Panc1 (cell line): ENCODE data around the gene NTRK3. TPM values are rescaled to one million over a fixed set of nuclear protein-coding genes. Genes with fewer than 3 reads are reported as not detected.

Experiments
- ATAC-seq: fragments of 200-7000 bp; cut with Tn5 transposase; 2 replicates; pipeline ENCODE4 v1.9.1; 2020; ENCODE audit warnings: mild to moderate bottlenecking, moderate library complexity
- BruUV-seq: library from RNA; stranded (reverse); fragments of 400-500 nt; replicated peaks from 2 replicates; lab custom pipeline; 2021; lab: Mats Ljungman, UMichigan
- CTCF ChIA-PET: fragments of 300-600 bp; sonication (Branson Sonifier 250); formaldehyde crosslinking; loops from one replicate; lab custom pipeline; 2022; ENCODE audit warnings: antibody characterized with exemption; lab: Charles Lee
- POLR2A ChIA-PET: fragments of 300-600 bp; sonication (Branson Sonifier 250); formaldehyde crosslinking; loops from one replicate; lab custom pipeline; 2022; ENCODE audit warnings: antibody characterized with exemption; lab: Charles Lee
- DNase-seq: peaks from one replicate; pipeline ENCODE4 v3.0.0-alpha.2; 2010; ENCODE audit warnings: low read depth, low spot score
- H3K27ac ChIP-seq: 2 replicates; pipeline ENCODE4 v1.5.1; 2011; ENCODE audit warnings: mild to moderate bottlenecking, low read length, inconsistent platforms
- H3K27me3 ChIP-seq: fragments of 200-500 bp; sonication (Bioruptor generic); 2 replicates; pipeline ENCODE4 v1.6.0; 2014; ENCODE audit warnings: low read length, inconsistent platforms; ENCODE audit not compliant: control insufficient read depth, insufficient read depth
- H3K36me3 ChIP-seq: fragments of 200-500 bp; sonication (Bioruptor generic); 2 replicates; pipeline ENCODE4 v1.5.1; 2014; ENCODE audit warnings: inconsistent platforms, mild to moderate bottlenecking, low read length, moderate library complexity; ENCODE audit not compliant: control insufficient read depth, insufficient read depth
- H3K4me1 ChIP-seq: 2 replicates; pipeline ENCODE4 v1.5.1; 2011; ENCODE audit warnings: inconsistent platforms, mild to moderate bottlenecking, low read length, moderate library complexity; ENCODE audit not compliant: control insufficient read depth, insufficient read depth
- H3K4me3 ChIP-seq, 2 experiments: 2 replicates each; pipeline ENCODE4 v1.5.1; 2011 to 2012; ENCODE audit warnings: low read depth in 2 of 2, low read length in 2 of 2, mild to moderate bottlenecking in 2 of 2, inconsistent platforms in 1 of 2, moderate library complexity in 1 of 2
- H3K9me3 ChIP-seq: fragments of 200-500 bp; sonication (Bioruptor generic); 2 replicates; pipeline ENCODE4 v1.5.1; 2014; ENCODE audit warnings: low read depth, mild to moderate bottlenecking, inconsistent platforms, low read length, moderate library complexity; ENCODE audit not compliant: control insufficient read depth, insufficient read depth
- POLR2AphosphoS5 ChIP-seq: IDR thresholded peaks from 2 replicates; pipeline ENCODE4 v1.6.1; 2012; ENCODE audit warnings: mild to moderate bottlenecking, low read depth, low read length, moderate library complexity
- SIN3A ChIP-seq: IDR thresholded peaks from 2 replicates; pipeline ENCODE4 v1.6.1; 2012; ENCODE audit warnings: low read depth, mild to moderate bottlenecking, low read length, moderate library complexity, borderline replicate concordance; ENCODE audit not compliant: insufficient read depth
- TCF7L2 ChIP-seq: IDR thresholded peaks from 2 replicates; pipeline ENCODE4 v1.6.1; 2011; ENCODE audit warnings: mild to moderate bottlenecking, low read depth, low read length, inconsistent platforms
- in situ Hi-C: cut with HindIII; loops from 2 replicates; pipeline ENCODE4 v1.10.0; 2016; ENCODE audit warnings: low sequenced_read_pairs, low pct_unique_long_range_greater_than_20kb
- intact Hi-C: fragments of 100-400 bp; cut with micrococcal nuclease; formaldehyde crosslinking; loops from one replicate; pipeline ENCODE4 v1.10.0; 2022; ENCODE audit not compliant: unreplicated experiment
- total RNA-seq: library from RNA; stranded (reverse); gene quantifications from one replicate; pipeline ENCODE4 v1.2.1, GENCODE V29; 2021; ENCODE audit not compliant: unreplicated experiment
- TF ChIP-seq, protein P1 (sequence below), 2 experiments: IDR thresholded peaks; 2 replicates each; pipeline ENCODE4 v1.6.1; 2011 to 2012; ENCODE audit warnings: low read depth in 2 of 2, control low read depth in 1 of 2, low read length in 1 of 2, mild to moderate bottlenecking in 1 of 2, moderate library complexity in 1 of 2; ENCODE audit not compliant: insufficient read depth in 1 of 2
- TF ChIP-seq, protein P2 (sequence below): fragments of 450-650 bp; IDR thresholded peaks from 2 replicates; pipeline ENCODE4 v1.5.1; 2017; ENCODE audit warnings: mild to moderate bottlenecking

Gene NTRK3
- total RNA-seq, 1 experiment from 2014 or later, result not detected

DNA sequence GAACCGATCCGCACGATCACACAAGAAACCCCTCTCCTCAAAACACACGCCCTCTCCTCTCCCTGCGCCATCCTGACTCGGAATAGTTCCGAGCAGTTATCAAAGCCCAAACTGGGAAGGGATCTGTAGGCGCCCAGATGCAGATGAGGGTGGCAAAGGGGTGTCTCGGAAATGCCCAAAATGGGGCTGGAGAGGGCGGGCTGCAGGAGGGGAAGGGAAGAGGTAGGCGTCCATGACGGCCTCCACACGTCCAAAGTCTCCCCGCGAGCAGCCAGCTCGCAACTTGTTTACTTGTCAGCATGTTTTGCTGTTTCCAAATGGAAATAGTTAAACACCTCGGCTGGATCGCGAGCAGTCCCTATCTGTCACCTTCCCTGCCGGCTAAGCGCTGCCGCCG, 1.5 kb downstream of the NTRK3 start:
- DNase-seq (no peak), ATAC-seq (no peak)
- Histone ChIP-seq H3K27me3 (peaks cover 5% of the 10 kb centered on the region; the same call in 1 of the 2 replicates), H3K36me3 (no peaks in the 10 kb centered on the region), H3K4me1 (no peaks in the 10 kb centered on the region), H3K27ac (no peak overlapping the region), H3K9me3 (no peaks in the 10 kb centered on the region), H3K4me3 (no peak overlapping the region)
- intact Hi-C loops, result no loop called here
- in situ Hi-C loops, result no loop called here
- CTCF ChIA-PET, result no interaction called here
- POLR2A ChIA-PET, result no interaction called here
- no TSS peak for BruUV-seq
- TF ChIP-seq, protein P1, sequence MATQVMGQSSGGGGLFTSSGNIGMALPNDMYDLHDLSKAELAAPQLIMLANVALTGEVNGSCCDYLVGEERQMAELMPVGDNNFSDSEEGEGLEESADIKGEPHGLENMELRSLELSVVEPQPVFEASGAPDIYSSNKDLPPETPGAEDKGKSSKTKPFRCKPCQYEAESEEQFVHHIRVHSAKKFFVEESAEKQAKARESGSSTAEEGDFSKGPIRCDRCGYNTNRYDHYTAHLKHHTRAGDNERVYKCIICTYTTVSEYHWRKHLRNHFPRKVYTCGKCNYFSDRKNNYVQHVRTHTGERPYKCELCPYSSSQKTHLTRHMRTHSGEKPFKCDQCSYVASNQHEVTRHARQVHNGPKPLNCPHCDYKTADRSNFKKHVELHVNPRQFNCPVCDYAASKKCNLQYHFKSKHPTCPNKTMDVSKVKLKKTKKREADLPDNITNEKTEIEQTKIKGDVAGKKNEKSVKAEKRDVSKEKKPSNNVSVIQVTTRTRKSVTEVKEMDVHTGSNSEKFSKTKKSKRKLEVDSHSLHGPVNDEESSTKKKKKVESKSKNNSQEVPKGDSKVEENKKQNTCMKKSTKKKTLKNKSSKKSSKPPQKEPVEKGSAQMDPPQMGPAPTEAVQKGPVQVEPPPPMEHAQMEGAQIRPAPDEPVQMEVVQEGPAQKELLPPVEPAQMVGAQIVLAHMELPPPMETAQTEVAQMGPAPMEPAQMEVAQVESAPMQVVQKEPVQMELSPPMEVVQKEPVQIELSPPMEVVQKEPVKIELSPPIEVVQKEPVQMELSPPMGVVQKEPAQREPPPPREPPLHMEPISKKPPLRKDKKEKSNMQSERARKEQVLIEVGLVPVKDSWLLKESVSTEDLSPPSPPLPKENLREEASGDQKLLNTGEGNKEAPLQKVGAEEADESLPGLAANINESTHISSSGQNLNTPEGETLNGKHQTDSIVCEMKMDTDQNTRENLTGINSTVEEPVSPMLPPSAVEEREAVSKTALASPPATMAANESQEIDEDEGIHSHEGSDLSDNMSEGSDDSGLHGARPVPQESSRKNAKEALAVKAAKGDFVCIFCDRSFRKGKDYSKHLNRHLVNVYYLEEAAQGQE (IDR thresholded peaks at IDR 0.05; ENCODE audit: insufficient read depth in 1 of 2, low read depth in 2 of 2, low read length in 1 of 2), result no peak
- TF ChIP-seq POLR2AphosphoS5 (no peak), SIN3A (no peak), TCF7L2 (no peak)
- TF ChIP-seq, protein P2, sequence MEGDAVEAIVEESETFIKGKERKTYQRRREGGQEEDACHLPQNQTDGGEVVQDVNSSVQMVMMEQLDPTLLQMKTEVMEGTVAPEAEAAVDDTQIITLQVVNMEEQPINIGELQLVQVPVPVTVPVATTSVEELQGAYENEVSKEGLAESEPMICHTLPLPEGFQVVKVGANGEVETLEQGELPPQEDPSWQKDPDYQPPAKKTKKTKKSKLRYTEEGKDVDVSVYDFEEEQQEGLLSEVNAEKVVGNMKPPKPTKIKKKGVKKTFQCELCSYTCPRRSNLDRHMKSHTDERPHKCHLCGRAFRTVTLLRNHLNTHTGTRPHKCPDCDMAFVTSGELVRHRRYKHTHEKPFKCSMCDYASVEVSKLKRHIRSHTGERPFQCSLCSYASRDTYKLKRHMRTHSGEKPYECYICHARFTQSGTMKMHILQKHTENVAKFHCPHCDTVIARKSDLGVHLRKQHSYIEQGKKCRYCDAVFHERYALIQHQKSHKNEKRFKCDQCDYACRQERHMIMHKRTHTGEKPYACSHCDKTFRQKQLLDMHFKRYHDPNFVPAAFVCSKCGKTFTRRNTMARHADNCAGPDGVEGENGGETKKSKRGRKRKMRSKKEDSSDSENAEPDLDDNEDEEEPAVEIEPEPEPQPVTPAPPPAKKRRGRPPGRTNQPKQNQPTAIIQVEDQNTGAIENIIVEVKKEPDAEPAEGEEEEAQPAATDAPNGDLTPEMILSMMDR, result no peak

DNA sequence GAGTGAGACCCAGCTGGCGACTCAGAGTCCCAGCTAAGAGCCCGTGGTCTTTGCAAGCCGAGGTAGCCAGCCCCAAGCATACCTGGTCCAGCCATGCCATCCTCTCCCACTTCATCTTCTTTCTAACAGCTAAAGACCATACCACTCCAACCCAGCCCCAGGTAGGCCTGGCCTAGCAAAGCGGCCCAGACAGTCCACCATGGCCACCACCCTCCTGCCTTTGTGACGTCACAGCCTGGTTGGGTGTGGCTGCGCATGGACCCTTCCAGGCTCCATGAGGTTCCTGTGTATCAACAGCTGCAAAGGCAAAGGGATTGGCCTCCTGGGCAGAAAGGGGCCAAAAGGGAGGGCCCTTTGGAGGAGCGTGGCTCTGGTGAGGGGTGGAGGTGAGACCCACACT, 4.1 kb downstream of the NTRK3 start:
- H3K36me3 ChIP-seq, result no peaks in the 10 kb centered on the region
- no peaks in the 10 kb centered on the region for H3K4me1 ChIP-seq
- TF ChIP-seq SIN3A (no peak), POLR2AphosphoS5 (no peak), TCF7L2 (no peak)
- TF ChIP-seq, protein P1 (IDR thresholded peaks at IDR 0.05; ENCODE audit: insufficient read depth in 1 of 2, low read depth in 2 of 2, low read length in 1 of 2), result no peak
- TF ChIP-seq, protein P2, result no peak
- no peak for DNase-seq
- no peak overlapping the region for H3K4me3 ChIP-seq
- no TSS peak for BruUV-seq
- ChIA-PET CTCF (interaction anchor here (0.6 kb wide), 1 partner anchor 9 kb away, joined by 4 read pairs; no protein-coding TSS in a partner anchor), POLR2A (interaction anchor here (0.6 kb wide), 1 partner anchor 1389 kb away, joined by 5 read pairs; no protein-coding TSS in a partner anchor)
- intact Hi-C loops, result no loop called here
- H3K27ac ChIP-seq, result no peak overlapping the region
- H3K27me3 ChIP-seq, result peaks cover 5% of the 10 kb centered on the region; the same call in 1 of the 2 replicates
- no peaks in the 10 kb centered on the region for H3K9me3 ChIP-seq
- ATAC-seq, result no peak
- in situ Hi-C loops, result no loop called here
